A673 (cell line): ENCODE data around the gene ATG13.

Source experiments
- CTCF ChIP-seq: fragments of 300-800, 200-600 bp; sonication (generic); conservative IDR thresholded peaks from 2 replicates; pipeline ENCODE4 v1.5.1; 2017; ENCODE audit warnings: low read depth, mild to moderate bottlenecking, antibody characterized with exemption, low read length, moderate library complexity, mixed read lengths
- EZH2 ChIP-seq: fragments of 200-600 bp; sonication (generic); IDR thresholded peaks from 2 replicates; pipeline ENCODE4 v1.6.1; 2017; ENCODE audit warnings: borderline replicate concordance, low read depth, mild to moderate bottlenecking, mixed read lengths, antibody characterized with exemption, low read length; ENCODE audit not compliant: poor library complexity, severe bottlenecking

- TF ChIP-seq CTCF (no peak), EZH2 (no peak)
Measured at GRCh38 chr11:46649180-46649738, 31.9 kb downstream of the ATG13 start.
